GM18508 (cell line): Measurements from ENCODE around the gene ISG20.
"Not testable (repeated sequence)": the region's sequence is repeated elsewhere in the genome, so short reads cannot be mapped to it uniquely, and the experiment has no call there.

ENCODE experiments used
- ATAC-seq: cut with Tn5 transposase; IDR thresholded peaks from one replicate; pipeline ENCODE4 v1.9.1; 2021; ENCODE audit warnings: moderate number of reproducible peaks; ENCODE audit not compliant: insufficient read depth, unreplicated experiment

ISG20 gene

DNA sequence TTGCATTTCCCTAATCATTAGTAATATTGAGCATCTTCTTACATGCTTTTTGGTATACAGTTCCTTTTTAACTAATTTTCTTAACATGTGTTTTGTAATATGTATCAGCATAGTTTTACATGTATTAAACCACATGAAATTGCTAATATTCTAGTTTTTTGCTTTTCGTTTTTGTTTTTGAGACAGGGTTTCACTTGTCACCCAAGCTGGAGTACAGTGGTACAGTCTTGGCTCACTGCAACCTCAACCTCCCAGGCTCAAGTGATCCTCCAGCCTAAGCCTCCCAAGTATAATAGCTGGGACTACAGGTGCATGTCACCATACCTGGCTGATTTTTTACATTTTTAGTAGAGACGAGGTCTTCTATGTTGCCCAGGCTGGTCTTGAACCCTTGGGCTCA lies 4.4 kb upstream of the ISG20 start:
- no peak for ATAC-seq

DNA sequence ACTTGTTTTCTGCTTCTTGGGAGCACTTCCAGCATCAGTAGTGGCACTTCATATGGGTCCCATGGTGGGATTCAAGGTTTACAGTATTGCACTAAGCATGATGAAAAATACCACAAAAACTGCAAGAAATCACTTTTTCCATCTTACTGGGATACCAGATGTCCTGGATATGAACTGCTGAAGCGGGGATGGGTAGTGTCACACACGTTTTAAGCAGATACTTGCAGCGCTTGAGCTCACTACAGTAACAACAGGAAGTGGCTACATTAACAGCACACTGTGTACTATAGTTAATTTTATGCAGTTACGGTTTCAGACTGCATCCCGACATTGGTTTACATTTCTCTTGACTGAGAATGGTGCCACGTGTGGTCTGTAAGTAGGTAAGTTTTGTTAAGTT lies 3.5 kb upstream of the ISG20 start:
- ATAC-seq = no peak

DNA sequence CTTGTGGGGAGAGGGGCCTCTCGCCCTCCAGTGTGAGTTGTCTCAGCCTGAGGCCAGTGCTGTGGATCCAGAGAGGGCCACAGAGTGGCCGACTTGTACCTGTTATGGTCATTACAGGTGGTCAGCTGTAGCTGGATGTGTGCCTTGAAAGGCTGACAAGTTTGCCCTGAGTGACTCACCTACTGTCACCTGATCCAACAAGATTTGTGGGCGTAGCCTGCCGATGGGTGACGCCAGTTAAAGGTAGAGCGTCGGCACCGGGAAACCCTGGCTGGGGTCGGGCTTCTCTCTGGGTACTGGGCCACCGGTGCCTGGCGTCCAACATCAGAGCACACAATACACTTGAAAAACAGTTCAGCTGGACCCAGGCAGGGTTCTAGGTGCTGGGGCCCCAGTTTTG lies 2.8 kb upstream of the ISG20 start:
- ATAC-seq = no peak

DNA sequence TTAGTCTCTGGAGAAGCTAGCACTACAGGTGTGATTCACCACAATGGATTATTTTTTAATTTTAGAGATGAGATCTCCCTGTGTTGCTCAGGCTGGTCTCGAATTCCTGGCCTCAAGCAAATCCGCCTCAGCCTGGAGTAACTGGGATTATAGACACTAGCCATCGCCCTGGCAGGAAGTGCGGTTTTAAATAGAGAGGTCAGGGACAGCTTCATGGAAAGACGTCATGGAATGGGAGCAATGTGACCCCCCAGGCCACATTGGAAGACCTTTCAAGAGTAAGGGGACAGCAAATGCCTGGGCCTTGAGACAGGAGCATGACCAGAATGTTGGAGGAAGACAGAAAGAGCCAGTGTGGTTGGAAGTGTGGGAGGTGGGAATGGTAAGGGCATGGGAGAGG lies 2.2 kb upstream of the ISG20 start:
- ATAC-seq = no peak

DNA sequence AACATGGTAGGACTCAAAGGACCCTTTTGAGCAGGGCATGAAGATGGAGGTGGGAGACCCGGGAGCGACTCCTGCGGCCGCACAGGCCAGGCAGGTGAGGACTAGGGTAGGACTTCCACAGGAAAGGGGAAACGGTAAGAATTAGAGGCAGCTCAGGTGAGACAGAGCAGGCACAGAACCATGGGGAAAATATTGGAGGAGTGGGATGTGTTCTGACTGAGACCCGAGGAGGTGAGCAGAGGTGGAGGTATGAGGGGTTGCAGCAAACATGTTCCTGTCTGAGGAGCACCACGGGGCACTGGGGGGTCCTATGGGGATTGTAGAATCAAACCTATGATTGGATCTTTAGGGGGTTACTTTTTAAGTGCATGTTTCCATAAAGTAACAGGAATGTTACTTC lies 1.4 kb upstream of the ISG20 start:
- ATAC-seq = no peak

DNA sequence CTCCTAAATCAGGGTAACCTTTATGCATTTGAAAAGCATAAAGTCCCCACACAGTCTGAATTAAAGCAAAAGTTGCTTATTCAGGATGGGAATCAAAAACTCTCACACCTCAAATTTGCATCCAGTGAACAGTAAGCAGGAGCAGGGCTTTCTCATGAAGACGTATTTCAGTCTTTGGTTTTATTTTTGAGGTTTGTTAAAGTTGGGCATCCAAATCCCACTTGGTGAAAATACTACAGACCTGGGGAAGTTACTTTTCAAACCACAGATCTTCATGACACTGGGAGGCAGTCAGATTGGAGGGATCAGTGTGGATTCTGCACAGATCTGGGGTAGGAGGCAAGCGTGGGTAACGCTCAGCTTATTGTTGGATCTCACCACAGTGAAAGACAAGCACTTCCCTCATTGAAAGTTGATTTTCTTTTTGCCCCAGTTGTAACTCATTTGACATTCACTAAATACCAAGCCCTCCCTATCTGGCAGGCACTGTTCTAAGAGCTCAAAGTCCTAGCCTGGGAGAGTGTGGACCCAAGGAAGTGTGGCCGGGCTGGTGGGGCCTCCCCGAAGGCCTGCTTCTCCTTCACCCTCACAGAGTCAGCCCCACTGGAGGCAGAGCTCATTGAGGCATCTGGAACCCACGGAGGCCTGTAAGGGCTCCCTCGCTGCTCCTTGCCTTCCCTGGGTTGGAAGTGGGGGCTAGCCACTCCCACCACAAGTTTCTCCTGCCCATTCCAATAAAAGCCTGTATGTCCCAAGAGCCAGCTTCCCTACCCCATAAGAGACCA lies 783 bp upstream of the ISG20 start:
- ATAC-seq = no peak

DNA sequence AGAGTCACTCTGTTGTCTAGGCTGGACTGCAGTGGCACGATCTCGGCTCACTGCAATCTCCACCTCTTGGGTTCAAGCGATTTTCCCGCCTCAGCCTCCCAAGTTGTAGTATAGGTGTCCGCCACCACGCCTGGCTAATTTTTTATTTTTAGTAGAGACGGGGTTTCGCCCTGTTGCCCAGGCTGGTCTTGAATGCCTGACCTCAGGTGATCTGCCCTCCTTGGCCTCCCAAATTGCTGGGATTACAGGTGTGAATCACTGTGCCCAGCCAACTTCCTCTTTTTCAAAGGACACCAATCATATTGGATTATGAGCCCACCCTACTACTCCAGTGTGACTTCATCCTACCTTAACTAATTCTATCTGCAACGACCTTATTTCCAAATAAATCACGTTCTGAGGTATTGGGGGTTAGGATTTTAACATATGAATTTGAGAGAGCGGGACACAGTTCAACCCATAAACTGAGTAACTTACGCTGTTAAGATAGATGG lies 3.2 kb downstream of the ISG20 start:
- ATAC-seq = no peak

DNA sequence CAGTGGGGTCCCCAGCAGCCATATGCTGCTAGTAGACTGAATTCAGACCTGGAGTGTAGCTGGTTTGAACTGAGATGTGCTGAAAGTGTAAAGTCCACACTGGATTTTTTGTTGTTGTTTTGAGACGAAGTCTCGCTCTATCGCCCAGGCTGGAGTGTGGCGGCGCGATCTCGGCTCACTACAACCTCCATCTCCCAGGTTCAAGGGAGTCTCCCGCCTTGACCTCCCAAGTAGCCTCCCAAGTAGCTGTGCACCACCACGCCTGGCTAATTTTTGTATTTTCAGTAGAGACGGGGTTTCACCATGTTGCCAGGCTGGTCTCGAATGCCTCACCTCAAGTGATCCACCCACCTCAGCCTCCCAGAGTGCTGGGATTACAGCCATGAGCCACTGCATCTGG lies 3.7 kb downstream of the ISG20 start:
- ATAC-seq = not testable (repeated sequence)

DNA sequence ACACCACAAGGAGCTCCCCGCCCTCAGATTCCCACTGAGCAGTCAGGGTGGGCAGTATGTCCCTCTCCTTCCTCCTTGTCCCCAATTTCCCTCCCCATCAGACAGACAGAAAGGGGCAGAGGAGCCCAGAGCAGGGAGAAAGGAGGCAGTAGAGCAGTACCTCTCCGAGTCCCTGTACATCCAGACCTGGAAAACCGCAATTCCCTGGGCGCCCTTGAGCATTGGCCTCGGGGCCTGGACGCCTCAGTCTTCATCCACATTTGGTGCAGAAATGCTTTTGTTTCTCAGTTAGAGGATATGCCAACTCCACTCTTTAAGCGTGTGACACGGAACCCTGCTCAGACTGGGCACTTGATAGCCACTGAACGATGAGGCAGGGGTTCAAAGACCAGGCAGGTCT lies 5.9 kb downstream of the ISG20 start:
- ATAC-seq = no peak

DNA sequence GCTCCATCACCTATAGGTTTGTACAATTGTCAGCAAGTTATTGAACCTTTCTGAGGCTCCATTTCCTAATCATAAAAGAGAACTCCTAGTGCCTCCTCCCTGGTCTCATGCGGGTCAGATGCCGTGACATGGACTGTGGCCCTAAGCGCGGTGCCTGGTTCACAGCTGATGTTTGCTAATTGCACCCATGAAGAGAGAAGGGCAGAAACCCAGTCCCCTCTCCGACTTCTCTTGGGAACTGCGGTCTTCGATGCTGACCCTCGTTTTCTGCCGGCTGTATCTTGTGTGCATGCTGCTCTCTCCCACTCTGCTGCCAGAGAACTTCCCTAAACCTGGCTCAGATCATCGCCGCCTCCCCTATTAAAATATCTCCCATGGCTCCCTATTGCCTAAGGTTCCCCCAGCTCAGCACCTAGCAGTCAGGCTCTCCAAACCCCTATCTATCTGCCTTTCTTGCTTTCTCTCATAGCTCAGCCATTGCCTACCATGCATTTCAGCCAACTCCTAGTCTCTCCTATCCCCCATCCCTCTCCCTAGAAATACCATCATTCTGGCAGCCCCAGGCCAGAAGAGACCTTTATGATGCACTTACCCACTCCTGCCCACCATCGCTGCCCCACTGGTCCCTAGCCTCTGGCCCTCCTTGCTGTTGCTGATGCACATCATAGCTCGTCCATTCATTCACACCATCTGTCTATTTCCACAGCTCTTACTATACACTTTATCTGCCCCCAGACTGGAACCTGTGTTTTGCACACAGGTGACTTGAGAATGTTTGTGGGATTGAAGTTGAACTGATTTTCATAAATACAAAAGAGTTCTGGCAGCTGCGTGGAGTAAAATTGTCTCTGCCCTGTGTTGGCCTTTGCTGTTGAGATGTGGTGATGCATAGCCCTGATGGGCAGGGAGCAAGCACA lies 6.6 kb downstream of the ISG20 start:
- no peak for ATAC-seq

DNA sequence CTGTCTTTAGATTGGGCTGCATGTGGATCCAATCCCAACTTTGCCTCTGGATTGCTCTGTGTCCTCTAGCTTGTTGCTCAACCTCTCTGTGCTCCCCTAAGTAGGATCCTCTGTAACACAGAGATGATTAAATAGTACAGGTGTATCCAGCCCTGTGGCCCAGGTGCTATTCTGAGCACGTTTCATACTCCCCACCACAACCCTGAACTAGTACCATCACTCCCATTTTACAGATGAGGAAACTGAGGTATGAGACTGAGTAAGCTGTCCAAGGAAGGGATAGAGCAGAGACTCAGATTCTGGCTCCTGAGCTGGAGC lies 7.2 kb downstream of the ISG20 start:
- no peak for ATAC-seq

DNA sequence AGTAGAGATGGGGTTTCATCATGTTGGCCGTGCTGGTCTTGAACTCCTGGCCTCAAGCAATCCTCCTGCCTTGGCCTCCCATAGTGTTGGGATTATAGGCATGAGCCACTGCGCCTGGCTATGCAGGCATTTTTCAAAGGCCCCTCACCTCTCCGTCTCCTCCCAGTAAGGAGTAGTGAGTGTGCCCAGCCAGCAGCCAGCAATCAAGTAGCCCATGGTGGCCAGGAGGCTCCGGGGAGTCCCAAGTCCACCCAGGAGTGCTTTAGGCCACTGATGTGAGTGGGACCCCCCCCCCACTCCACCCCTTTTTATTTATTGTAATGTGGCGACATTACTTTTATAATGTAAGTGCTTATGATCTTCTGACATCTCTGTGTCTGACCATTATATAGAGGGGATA lies 8.1 kb downstream of the ISG20 start:
- ATAC-seq = no peak

DNA sequence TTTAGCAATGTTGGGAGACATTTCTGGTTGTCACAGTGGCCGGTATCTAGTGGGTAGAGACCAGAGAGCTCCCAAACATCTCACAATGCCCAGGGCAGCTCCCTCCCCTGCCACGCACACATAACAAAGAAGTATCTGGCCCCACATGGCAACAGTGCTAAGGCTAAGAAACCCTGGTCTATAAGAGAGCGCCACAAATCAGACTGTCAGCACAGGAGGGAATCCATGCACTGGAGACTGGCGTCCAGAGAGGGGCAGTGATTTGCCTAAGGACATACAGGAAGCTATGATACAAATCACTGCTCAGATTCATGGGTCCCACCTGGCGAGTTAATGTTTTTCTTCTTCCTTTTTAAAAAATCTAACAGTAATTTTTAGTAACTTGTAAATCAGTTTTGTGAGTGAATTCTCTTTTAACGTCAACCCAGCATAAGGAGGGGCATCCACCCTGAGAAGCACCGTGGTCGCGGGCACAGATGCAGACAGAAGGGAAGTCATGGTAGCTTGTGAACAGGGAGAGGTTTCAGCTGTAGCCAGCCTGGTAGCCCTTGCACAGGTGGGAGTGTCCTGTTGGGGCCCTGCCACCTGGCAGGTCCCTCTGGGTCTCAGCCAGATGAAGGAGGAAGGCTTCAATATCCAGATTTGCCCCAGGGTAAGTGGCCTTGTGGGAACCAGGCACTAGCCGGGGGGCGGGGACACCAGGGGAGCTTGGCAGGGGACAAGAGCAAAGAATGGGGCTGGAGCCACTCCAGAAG lies 8.7 kb downstream of the ISG20 start:
- no peak for ATAC-seq

DNA sequence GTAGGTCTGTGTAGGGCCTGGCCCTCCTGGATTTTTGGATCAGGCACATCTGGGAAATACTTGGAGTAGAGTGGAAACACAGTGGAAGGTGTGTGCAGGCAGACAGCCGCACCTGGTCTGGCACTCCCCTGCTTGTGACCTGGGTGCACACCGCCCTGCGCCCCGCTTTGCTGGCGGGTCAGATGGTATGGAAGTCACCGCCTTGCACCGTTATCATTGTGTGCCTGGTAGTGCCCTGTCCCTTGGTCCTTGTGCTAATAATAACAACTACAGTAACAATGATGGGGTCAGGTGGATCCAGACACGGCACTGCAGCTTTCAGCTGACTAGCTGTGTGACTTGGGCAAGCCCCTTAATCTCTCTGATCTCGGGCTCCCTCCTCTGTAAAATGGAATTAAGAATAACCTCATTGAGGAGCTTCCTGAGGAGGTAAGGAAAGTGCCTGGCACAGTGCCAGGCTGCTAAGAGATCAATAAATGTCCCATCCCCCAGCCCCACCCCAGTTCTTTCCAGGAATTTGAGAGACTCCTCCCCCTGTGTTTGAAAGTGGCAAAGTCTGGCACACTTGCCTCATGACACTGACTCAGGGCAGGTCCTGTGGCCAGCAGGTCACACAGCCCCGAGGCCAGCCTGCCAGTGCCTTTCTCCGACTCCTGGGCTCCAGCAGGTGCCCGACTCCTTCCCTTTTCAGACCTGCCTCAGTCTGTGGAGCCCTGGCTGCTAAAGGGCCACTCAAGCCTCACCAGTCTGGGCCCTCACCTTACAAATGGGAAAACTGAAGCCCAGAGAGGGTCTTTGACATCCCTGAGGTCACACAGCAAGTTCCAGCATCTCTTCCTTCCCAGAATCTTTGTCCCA lies 9.8 kb downstream of the ISG20 start:
- no peak for ATAC-seq

DNA sequence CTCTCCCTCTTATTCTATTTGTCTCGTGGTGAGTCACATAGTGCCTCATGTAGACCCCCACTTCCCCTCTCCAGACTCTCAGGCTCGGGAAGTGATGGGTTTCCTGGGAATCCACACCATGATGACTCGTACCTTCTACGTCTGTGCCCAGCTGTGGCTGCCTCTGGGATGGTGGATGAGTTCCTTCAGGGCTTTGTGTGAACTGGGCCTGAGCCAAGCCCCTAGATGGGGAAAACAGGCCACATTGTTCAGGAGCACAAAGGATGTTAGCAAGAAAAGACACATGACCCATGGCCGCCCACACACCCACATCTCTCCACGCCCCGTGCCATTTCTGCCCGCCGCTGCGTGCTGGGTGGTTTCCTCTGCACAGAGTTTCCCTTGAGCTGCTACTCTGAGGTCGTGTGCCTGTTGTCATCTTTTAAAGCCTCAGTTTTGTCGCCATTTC lies 10.5 kb downstream of the ISG20 start:
- ATAC-seq = no peak

DNA sequence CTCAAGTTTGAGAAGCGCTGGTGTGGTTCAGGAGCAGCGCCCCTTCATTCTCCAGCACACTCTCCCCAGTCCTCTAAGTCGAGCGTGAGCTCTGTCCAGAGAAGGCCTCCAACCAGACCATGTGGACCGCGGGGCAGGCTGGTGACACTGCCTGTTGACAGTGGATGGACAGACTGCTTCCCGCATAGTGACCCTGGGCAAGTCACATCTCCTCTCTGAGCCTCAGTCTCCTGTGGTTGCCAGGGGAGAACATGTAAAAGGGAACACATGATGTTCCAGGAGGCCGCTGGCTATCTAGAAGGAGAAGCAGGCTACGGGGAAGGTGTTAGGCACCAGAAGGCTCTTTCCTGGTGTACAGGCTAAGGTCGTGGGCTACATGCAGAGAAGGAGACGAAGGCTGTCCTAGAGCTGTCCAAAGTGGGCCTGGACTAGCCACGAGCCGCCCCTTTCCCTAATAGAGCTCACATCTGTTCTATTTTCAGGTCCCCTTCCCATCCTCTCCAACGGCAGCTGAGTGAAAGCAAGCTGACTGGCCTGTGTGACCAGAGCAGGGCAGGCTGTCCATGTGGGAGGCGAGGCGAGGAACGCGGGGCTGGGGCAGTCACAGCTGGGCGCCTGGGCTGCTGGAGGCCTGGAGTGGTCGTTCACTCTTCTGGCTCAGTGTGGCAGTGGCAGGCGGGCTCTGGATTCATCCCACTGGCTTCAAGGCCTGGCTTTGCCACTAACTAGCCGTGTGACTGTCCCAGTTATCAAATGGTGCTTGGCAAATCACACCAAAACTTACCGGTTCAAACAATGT lies 11.1 kb downstream of the ISG20 start:
- no peak for ATAC-seq

DNA sequence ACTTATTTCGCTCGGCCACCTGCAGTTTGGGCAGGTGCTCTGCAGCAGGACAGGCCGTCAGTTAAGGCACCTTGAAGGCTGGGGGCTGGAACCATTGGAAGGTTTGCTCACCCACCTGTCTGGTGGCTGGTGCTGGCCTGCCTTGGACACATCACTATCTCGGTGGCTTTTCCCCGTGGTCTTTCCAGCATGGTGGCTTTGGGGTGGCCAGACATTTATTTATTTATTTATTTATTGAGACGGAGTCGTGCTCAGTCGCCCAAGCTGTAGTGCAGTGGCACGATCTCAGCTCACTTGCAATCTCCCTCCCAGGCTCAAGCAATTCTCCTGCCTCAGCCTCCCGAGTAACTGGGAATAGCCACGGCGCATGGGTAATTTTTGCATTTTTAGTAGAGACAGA lies 11.7 kb downstream of the ISG20 start:
- no peak for ATAC-seq

DNA sequence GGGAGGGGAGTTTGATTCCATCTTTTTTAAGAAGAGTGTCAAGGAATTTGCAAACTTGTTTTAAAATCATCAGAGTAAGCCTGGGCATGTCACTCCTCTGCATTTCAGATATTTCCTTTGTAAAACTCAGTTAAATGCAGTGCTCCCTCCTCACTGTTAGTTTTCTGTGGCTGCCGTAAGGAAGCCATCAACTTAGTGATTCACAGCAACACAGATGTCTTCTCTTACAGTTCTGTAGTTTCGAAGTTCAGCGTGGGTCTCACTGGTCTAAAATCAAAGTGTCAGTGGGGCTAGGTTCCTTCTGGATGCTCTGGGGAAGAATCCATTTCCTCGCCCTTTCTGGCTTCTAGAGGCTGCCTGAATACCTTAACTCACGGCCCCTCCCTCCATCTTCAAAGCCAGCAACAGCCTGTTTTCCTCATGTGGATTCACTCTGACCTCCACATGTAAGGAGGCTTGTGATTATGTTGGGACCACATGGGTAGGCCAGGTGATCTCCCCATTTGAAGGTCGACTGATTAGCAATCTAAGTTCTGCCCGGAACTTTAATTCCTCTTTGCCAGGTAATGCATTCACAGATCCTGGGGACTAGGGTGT lies 12.4 kb downstream of the ISG20 start:
- no peak for ATAC-seq

DNA sequence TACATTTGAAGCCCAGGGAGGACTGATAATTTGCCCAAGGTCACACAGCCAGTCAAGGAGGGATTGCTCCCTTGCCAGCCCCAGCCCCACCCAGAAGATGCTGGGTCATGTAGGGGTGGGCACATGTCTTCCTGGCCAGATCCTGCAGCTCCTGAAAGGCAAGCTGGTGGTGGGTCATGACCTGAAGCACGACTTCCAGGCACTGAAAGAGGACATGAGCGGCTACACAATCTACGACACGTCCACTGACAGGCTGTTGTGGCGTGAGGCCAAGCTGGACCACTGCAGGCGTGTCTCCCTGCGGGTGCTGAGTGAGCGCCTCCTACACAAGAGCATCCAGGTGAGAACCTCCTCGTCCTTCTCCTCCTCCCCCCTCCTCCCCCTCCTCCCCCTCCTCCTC lies 13.2 kb downstream of the ISG20 start:
- no peak for ATAC-seq
